ENCODE results near the gene TOP3B.

TOP3B gene

GRCh38 chr22:21962655-21962949 is 20.0 kb downstream of the TOP3B start:
- no peak overlapping the region for H2AFZ ChIP-seq (ENCODE audit: low read length)
- no peaks in the 10 kb centered on the region for H3K9me2 ChIP-seq (replicated peaks; ENCODE audit: insufficient read depth, low read length)
- no peaks in the 10 kb centered on the region for H4K20me1 ChIP-seq (ENCODE audit: insufficient read depth, low read length)
- H3K27me3 ChIP-seq (replicated peaks; ENCODE audit: insufficient read depth, low read length): no peaks in the 10 kb centered on the region
- no peaks in the 10 kb centered on the region for H3K79me2 ChIP-seq (ENCODE audit: low read length)
- 0 out of 2 replicates have a peak, but pooled peaks cover 3% of the 10 kb centered on the region for H3K36me3 ChIP-seq (replicated peaks; ENCODE audit: insufficient read depth, low read length)
- H3K4me2 ChIP-seq (ENCODE audit: low read depth, low read length): no peak overlapping the region
- no peak overlapping the region for H3K9ac ChIP-seq (ENCODE audit: low read length)
- H3K27ac ChIP-seq (ENCODE audit: low read length): no peak overlapping the region
- no peak for TF ChIP-seq CTCF (IDR thresholded peaks at IDR 0.05; ENCODE audit: low read length)
- TF ChIP-seq EZH2 (optimal IDR thresholded peaks at IDR 0.05; ENCODE audit: low read depth, low read length): no peak
- TF ChIP-seq EZH2phosphoT487 (IDR thresholded peaks at IDR 0.05; ENCODE audit: low read length): no peak
- no peaks in the 10 kb centered on the region for H3K4me1 ChIP-seq (ENCODE audit: low read length)
- no peak for DNase-seq
- no peaks in the 10 kb centered on the region for H3F3A ChIP-seq (ENCODE audit: insufficient read depth, low read length)
- H3K4me3 ChIP-seq (ENCODE audit: low read length): no peak overlapping the region
- no peaks in the 10 kb centered on the region for H3K9me3 ChIP-seq (replicated peaks; ENCODE audit: insufficient read depth, low read length)

- no peaks in the 10 kb centered on the region for H3K36me3 ChIP-seq (replicated peaks; ENCODE audit: insufficient read depth, low read length)
Observed at GRCh38 chr22:21961886-21962654, 20.5 kb downstream of the TOP3B start.

GRCh38 chr22:21961127-21961867 is 21.3 kb downstream of the TOP3B start:
- no peaks in the 10 kb centered on the region for H3K36me3 ChIP-seq (replicated peaks; ENCODE audit: insufficient read depth, low read length)
- no peak for DNase-seq
- no peak for TF ChIP-seq CTCF (IDR thresholded peaks at IDR 0.05; ENCODE audit: low read length)

More at GRCh38 chr22:21961886-21962654, 20.5 kb downstream of the TOP3B start:
- Histone ChIP-seq H3K4me1 (ENCODE audit: low read length) (no peaks in the 10 kb centered on the region), H3F3A (ENCODE audit: insufficient read depth, low read length) (no peaks in the 10 kb centered on the region), H3K9me3 (replicated peaks; ENCODE audit: insufficient read depth, low read length) (no peaks in the 10 kb centered on the region), H3K4me3 (ENCODE audit: low read length) (no peak overlapping the region), H3K79me2 (ENCODE audit: low read length) (no peaks in the 10 kb centered on the region), H3K9ac (ENCODE audit: low read length) (no peak overlapping the region), H2AFZ (ENCODE audit: low read length) (no peak overlapping the region), H3K9me2 (replicated peaks; ENCODE audit: insufficient read depth, low read length) (no peaks in the 10 kb centered on the region), H4K20me1 (ENCODE audit: insufficient read depth, low read length) (no peaks in the 10 kb centered on the region), H3K27me3 (replicated peaks; ENCODE audit: insufficient read depth, low read length) (no peaks in the 10 kb centered on the region), H3K27ac (ENCODE audit: low read length) (no peak overlapping the region), H3K4me2 (ENCODE audit: low read depth, low read length) (no peak overlapping the region)
- TF ChIP-seq EZH2phosphoT487 (IDR thresholded peaks at IDR 0.05; ENCODE audit: low read length) (no peak), EZH2 (optimal IDR thresholded peaks at IDR 0.05; ENCODE audit: low read depth, low read length) (no peak), CTCF (IDR thresholded peaks at IDR 0.05; ENCODE audit: low read length) (no peak)
- no peak for DNase-seq

More at GRCh38 chr22:21961127-21961867, 21.3 kb downstream of the TOP3B start:
- Histone ChIP-seq H3K9me3 (replicated peaks; ENCODE audit: insufficient read depth, low read length) (no peaks in the 10 kb centered on the region), H3K9me2 (replicated peaks; ENCODE audit: insufficient read depth, low read length) (no peaks in the 10 kb centered on the region), H3K27ac (ENCODE audit: low read length) (no peak overlapping the region), H2AFZ (ENCODE audit: low read length) (no peak overlapping the region), H3K27me3 (replicated peaks; ENCODE audit: insufficient read depth, low read length) (no peaks in the 10 kb centered on the region), H3K4me1 (ENCODE audit: low read length) (no peaks in the 10 kb centered on the region), H3K4me3 (ENCODE audit: low read length) (no peak overlapping the region), H3K4me2 (ENCODE audit: low read depth, low read length) (no peak overlapping the region), H3F3A (ENCODE audit: insufficient read depth, low read length) (no peaks in the 10 kb centered on the region), H3K9ac (ENCODE audit: low read length) (no peak overlapping the region), H3K79me2 (ENCODE audit: low read length) (no peaks in the 10 kb centered on the region), H4K20me1 (ENCODE audit: insufficient read depth, low read length) (no peaks in the 10 kb centered on the region)
